Thyroid gland (tissue), 4 donors: ENCODE results near the gene APOO.

Source experiments
- CTCF ChIP-seq, 6 experiments: fragments of 200-600 bp in 3 of 6; fragments of 450-650 bp in 3 of 6; sonication (generic) in 3 of 6; IDR thresholded peaks; one replicate each; pipeline ENCODE4 v1.5.1; 2016 to 2019; ENCODE audit warnings: antibody characterized with exemption in 6 of 6, mild to moderate bottlenecking in 2 of 6, inconsistent platforms in 1 of 6, moderate library complexity in 1 of 6
- POLR2A ChIP-seq, 2 donors: fragments of 450-650 bp; IDR thresholded peaks; one replicate each; pipeline ENCODE4 v1.6.1; 2017; ENCODE audit warnings: antibody characterized with exemption in 2 of 2, mild to moderate bottlenecking in 2 of 2, moderate library complexity in 1 of 2

- TF ChIP-seq POLR2A (IDR thresholded peaks at IDR 0.05), result no peak
- TF ChIP-seq CTCF (IDR thresholded peaks at IDR 0.05), result no peak
Observed at GRCh38 chrX:23788946-23789345, 118.8 kb downstream of the APOO start.
